ENCODE results near the gene SNCB.

GRCh38 chr5:176593273-176593869 is 37.0 kb downstream of the SNCB start:
- TF ChIP-seq CTCF (conservative IDR thresholded peaks at IDR 0.05; ENCODE audit: low read length) (no peak), EZH2phosphoT487 (IDR thresholded peaks at IDR 0.05; ENCODE audit: borderline replicate concordance) (no peak)

Data from Loucy (cell line).